ENCODE results near the gene DDN.

DDN gene

GRCh38 chr12:48966177-48966895 is 32.8 kb downstream of the DDN start:
- POLR2A ChIA-PET: interaction anchor here (0.9 kb wide), 1 partner anchor 22 kb away, joined by 3 read pairs; no protein-coding TSS in a partner anchor
- H3K4me3 ChIP-seq (ENCODE audit: low read depth, low read length): no peak overlapping the region
- CTCF ChIA-PET: interaction anchor here (0.7 to 40.7 kb wide), 6 partner anchors 8 to 113 kb away, joined by 3 to 1340 read pairs (median 6); partner anchors contain the start of genes ARF3, DDN and WNT1
- no peak for DNase-seq (ENCODE audit: low read depth, low spot score)
- TF ChIP-seq, protein P1, sequence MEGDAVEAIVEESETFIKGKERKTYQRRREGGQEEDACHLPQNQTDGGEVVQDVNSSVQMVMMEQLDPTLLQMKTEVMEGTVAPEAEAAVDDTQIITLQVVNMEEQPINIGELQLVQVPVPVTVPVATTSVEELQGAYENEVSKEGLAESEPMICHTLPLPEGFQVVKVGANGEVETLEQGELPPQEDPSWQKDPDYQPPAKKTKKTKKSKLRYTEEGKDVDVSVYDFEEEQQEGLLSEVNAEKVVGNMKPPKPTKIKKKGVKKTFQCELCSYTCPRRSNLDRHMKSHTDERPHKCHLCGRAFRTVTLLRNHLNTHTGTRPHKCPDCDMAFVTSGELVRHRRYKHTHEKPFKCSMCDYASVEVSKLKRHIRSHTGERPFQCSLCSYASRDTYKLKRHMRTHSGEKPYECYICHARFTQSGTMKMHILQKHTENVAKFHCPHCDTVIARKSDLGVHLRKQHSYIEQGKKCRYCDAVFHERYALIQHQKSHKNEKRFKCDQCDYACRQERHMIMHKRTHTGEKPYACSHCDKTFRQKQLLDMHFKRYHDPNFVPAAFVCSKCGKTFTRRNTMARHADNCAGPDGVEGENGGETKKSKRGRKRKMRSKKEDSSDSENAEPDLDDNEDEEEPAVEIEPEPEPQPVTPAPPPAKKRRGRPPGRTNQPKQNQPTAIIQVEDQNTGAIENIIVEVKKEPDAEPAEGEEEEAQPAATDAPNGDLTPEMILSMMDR (IDR thresholded peaks at IDR 0.05; ENCODE audit: insufficient read depth, low read length, missing control alignments): no peak

- DNase-seq (ENCODE audit: low read depth, low spot score): no peak
- no peak overlapping the region for H3K4me3 ChIP-seq (ENCODE audit: low read depth, low read length)
- TF ChIP-seq, protein P1 (IDR thresholded peaks at IDR 0.05; ENCODE audit: insufficient read depth, low read length, missing control alignments): peak; percentile 60
- POLR2A ChIA-PET: no interaction called here
- CTCF ChIA-PET: interaction anchor here (0.7 to 40.7 kb wide), 3 partner anchors 28 to 112 kb away, joined by 3 to 1340 read pairs (median 4); partner anchors contain the start of genes DDN and WNT1
Measured at GRCh38 chr12:48965298-48965838, 33.8 kb downstream of the DDN start.

DNA sequence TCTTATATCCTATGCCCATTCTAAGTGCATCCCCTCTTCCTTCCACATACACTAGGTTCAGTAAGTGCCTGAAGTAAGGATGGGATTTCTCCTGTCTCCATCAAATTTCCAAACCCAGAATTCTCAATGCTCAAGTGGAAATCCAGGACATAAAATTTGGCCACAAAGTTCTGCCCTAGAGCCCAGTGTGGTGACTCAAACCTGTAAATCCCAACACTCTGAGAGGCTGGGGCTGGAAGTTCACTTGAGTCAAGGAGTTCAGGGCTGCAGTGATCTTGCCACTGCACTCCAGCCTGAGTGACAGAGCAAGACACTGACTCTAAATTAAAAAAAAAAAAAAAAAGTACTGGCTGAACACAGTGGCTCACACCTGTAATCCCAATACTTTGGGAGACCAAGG is 37.4 kb downstream of the DDN start:
- CTCF ChIA-PET: interaction anchor here (0.9 to 40.7 kb wide), 6 partner anchors 8 to 109 kb away, joined by 3 to 1340 read pairs (median 4); partner anchors contain the start of genes DDN and WNT1
- POLR2A ChIA-PET: no interaction called here
- no peak for DNase-seq (ENCODE audit: low read depth, low spot score)
- TF ChIP-seq, protein P1 (IDR thresholded peaks at IDR 0.05; ENCODE audit: insufficient read depth, low read length, missing control alignments): no peak
- no peak overlapping the region for H3K4me3 ChIP-seq (ENCODE audit: low read depth, low read length)

DNA sequence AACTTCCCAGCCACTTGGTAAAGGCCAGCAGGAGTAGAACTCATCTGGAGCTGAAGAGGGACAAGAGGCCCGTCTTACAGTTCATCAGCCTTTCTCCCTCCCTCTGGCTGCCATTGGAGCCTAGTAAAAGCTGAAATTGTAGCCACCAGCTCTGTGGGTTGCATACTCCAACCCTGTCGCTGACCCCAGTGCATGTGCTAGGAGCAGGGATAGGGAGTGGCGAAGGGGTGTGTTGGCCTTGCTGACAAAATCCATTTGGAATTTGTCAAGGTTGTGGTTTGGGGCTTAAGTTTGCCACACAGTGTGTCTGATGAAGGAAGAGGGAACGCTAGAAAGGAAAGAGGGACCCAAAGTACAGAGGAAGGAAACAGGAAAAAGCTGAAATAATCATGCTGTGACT is 37.8 kb downstream of the DDN start:
- no peak overlapping the region for H3K4me3 ChIP-seq (ENCODE audit: low read depth, low read length)
- POLR2A ChIA-PET: no interaction called here
- TF ChIP-seq, protein P1 (IDR thresholded peaks at IDR 0.05; ENCODE audit: insufficient read depth, low read length, missing control alignments): no peak
- no peak for DNase-seq (ENCODE audit: low read depth, low spot score)
- CTCF ChIA-PET: interaction anchor here (0.9 to 40.7 kb wide), 5 partner anchors 9 to 108 kb away, joined by 3 to 1340 read pairs (median 4); partner anchors contain the start of genes DDN, WNT1 and WNT10B

GRCh38 chr12:48960834-48961233 is 38.3 kb downstream of the DDN start:
- H3K4me3 ChIP-seq (ENCODE audit: low read depth, low read length): no peak overlapping the region
- POLR2A ChIA-PET: no interaction called here
- DNase-seq (ENCODE audit: low read depth, low spot score): no peak
- CTCF ChIA-PET: interaction anchor here (1.5 to 40.7 kb wide), 3 partner anchors 11 to 58 kb away, joined by 4 to 1340 read pairs (median 41); partner anchors contain the start of genes DDN, WNT1 and WNT10B
- TF ChIP-seq, protein P1 (IDR thresholded peaks at IDR 0.05; ENCODE audit: insufficient read depth, low read length, missing control alignments): no peak

DNA sequence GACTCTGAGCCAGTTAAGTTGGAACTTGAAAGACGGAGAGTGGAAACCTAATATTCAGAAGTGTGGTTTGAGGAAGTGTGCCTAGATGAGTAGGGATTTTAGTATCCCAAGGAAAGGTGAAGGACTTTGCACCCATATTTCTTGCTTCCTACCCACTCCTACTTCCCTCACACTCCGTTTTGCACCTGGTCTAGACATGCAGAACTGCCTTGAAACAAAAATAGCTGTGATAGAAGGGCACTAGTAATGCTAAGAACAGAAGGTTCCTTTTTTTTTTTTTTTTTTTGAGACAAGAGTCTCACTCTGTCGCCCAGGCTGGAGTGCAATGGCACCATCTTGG is 41.2 kb downstream of the DDN start:
- TF ChIP-seq, protein P1 (IDR thresholded peaks at IDR 0.05; ENCODE audit: insufficient read depth, low read length, missing control alignments): no peak
- CTCF ChIA-PET: interaction anchor here (1.0 to 40.7 kb wide), 11 partner anchors 9 to 109 kb away, joined by 3 to 1340 read pairs (median 6); partner anchors contain the start of genes DDN, FKBP11, WNT1 and WNT10B
- DNase-seq (ENCODE audit: low read depth, low spot score): no peak
- POLR2A ChIA-PET: interaction anchor here (0.5 to 1.8 kb wide), 4 partner anchors 12 to 309 kb away, joined by 3 to 10 read pairs (median 4); partner anchors contain the start of gene TUBA1B
- peak overlapping the region; percentile 99 for H3K4me3 ChIP-seq (ENCODE audit: low read depth, low read length)
